Liver (tissue), 9 donors: ENCODE results near the gene KCTD8. TPM values are rescaled to one million over a fixed set of nuclear protein-coding genes. Genes with fewer than 3 reads are reported as not detected.

Experiments used
- DNase-seq: peaks from one replicate; pipeline ENCODE4 v3.0.0-alpha.2; 2017; ENCODE audit warnings: low spot score
- H3K27ac ChIP-seq, 2 donors: one replicate each; pipeline ENCODE4 v1.7.0; 2013; ENCODE audit warnings: inconsistent platforms in 2 of 2, low read length in 2 of 2, control low read depth in 1 of 2, low read depth in 1 of 2, mild to moderate bottlenecking in 1 of 2
- H3K27me3 ChIP-seq, 4 donors: one replicate each; pipeline versions ENCODE4 v1.6.1 to v1.7.0; 2013; ENCODE audit warnings: low read length in 3 of 4, inconsistent platforms in 1 of 4, mild to moderate bottlenecking in 1 of 4, moderate library complexity in 1 of 4; ENCODE audit not compliant: control insufficient read depth in 4 of 4, insufficient read depth in 4 of 4
- H3K36me3 ChIP-seq, 4 donors: one replicate each; pipeline versions ENCODE4 v1.6.1 to v1.7.0; 2013; ENCODE audit warnings: low read length in 3 of 4, mild to moderate bottlenecking in 3 of 4, low read depth in 1 of 4, moderate library complexity in 1 of 4; ENCODE audit not compliant: control insufficient read depth in 4 of 4, insufficient read depth in 3 of 4
- H3K4me1 ChIP-seq, 4 donors: one replicate each; pipeline versions ENCODE4 v1.6.1 to v1.7.0; 2013; ENCODE audit warnings: low read length in 3 of 4, mild to moderate bottlenecking in 3 of 4, moderate library complexity in 1 of 4; ENCODE audit not compliant: control insufficient read depth in 4 of 4, insufficient read depth in 4 of 4
- H3K4me3 ChIP-seq, 3 donors: one replicate each; pipeline versions ENCODE4 v1.6.1 to v1.7.0; 2013; ENCODE audit warnings: low read length in 3 of 3, control low read depth in 1 of 3, low read depth in 1 of 3, mild to moderate bottlenecking in 1 of 3
- H3K9ac ChIP-seq, 2 donors: one replicate each; pipeline ENCODE4 v1.7.0; 2013; ENCODE audit warnings: low read length in 2 of 2, mild to moderate bottlenecking in 2 of 2, moderate library complexity in 2 of 2, control low read depth in 1 of 2, low read depth in 1 of 2
- H3K9me3 ChIP-seq, 4 donors: one replicate each; pipeline versions ENCODE4 v1.6.1 to v1.7.0; 2013; ENCODE audit warnings: low read length in 3 of 4; ENCODE audit not compliant: control insufficient read depth in 4 of 4
- ATF3 ChIP-seq: IDR thresholded peaks from 2 replicates; pipeline ENCODE4 v1.6.1; 2016; ENCODE audit warnings: antibody characterized with exemption
- EGR1 ChIP-seq, 2 donors: IDR thresholded peaks; 2 replicates each; pipeline ENCODE4 v1.6.1; 2016 to 2018; ENCODE audit warnings: antibody characterized with exemption in 2 of 2, low read depth in 2 of 2
- FOXA1 ChIP-seq: IDR thresholded peaks from 2 replicates; pipeline ENCODE4 v1.6.1; 2016; ENCODE audit warnings: antibody characterized with exemption
- FOXA2 ChIP-seq: IDR thresholded peaks from 2 replicates; pipeline ENCODE4 v1.6.1; 2016; ENCODE audit warnings: antibody characterized with exemption
- GABPA ChIP-seq, 2 donors: IDR thresholded peaks in 1 of 2; conservative IDR thresholded peaks in 1 of 2; 2 replicates each; pipeline ENCODE4 v1.6.1; 2016; ENCODE audit warnings: antibody characterized with exemption in 2 of 2, mild to moderate bottlenecking in 1 of 2, moderate library complexity in 1 of 2
- HNF4A ChIP-seq, 2 donors: conservative IDR thresholded peaks; 2 replicates each; pipeline ENCODE4 v1.6.1; 2016; ENCODE audit warnings: antibody characterized with exemption in 2 of 2, mild to moderate bottlenecking in 2 of 2
- JUND ChIP-seq, 2 donors: IDR thresholded peaks; 2 replicates each; pipeline ENCODE4 v1.6.1; 2016; ENCODE audit warnings: antibody characterized with exemption in 2 of 2
- MAX ChIP-seq: IDR thresholded peaks from 2 replicates; pipeline ENCODE4 v1.6.1; 2016; ENCODE audit warnings: antibody characterized with exemption
- NR2F2 ChIP-seq: IDR thresholded peaks from 2 replicates; pipeline ENCODE4 v1.6.1; 2016; ENCODE audit warnings: antibody characterized with exemption
- RAD21 ChIP-seq, 2 donors: IDR thresholded peaks; 2 replicates each; pipeline ENCODE4 v1.6.1; 2016; ENCODE audit warnings: antibody characterized with exemption in 2 of 2, mild to moderate bottlenecking in 2 of 2
- RXRA ChIP-seq, 2 donors: IDR thresholded peaks; 2 replicates each; pipeline ENCODE4 v1.6.1; 2017 to 2018; ENCODE audit warnings: antibody characterized with exemption in 2 of 2, mild to moderate bottlenecking in 1 of 2
- SP1 ChIP-seq: IDR thresholded peaks from 2 replicates; pipeline ENCODE4 v1.6.1; 2018; ENCODE audit warnings: antibody characterized with exemption, mild to moderate bottlenecking
- YY1 ChIP-seq: IDR thresholded peaks from 2 replicates; pipeline ENCODE4 v1.6.1; 2016; ENCODE audit warnings: antibody characterized with exemption, mild to moderate bottlenecking
- WGBS: extraction: QIAGEN DNeasy Blood & Tissue Kit; methylation state at CpG from one replicate; pipeline ENCODE4 v1.1.7; 2013; 5-methylcytosine and 5-hydroxymethylcytosine counted together
- polyA plus RNA-seq, 2 donors: library from polyadenylated mRNA; stranded (reverse) in 1 of 2; unstranded in 1 of 2; fragments of 200-250 nt in 1 of 2; fragments of >200 nt in 1 of 2; fragmentation: Nextera tagmentation in 1 of 2; extraction: Ambion mirVana in 1 of 2; gene quantifications; one replicate each; pipeline versions ENCODE4 v1.2.1 to v1.2.3, GENCODE V29; 2013 to 2015
- total RNA-seq, 2 donors: library from RNA; depleted of rRNA; stranded (reverse); fragments of >200 nt; gene quantifications; one replicate each; pipeline ENCODE4 v1.2.3, GENCODE V29; 2014
- TF ChIP-seq, protein P1 (sequence below): fragments of 150-350 bp; IDR thresholded peaks from 2 replicates; pipeline ENCODE4 v1.5.1; 2017; ENCODE audit warnings: improper control_type of control experiment, low read depth, low read length; ENCODE audit not compliant: missing input control
- TF ChIP-seq, protein P2 (sequence below): IDR thresholded peaks from 2 replicates; pipeline ENCODE4 v1.6.1; 2016; ENCODE audit warnings: antibody characterized with exemption
- donor health status: healthy.
- donor health status: healthy.
- donor health status: healthy.
- donor health status: healthy.
- donor health status: healthy.

The KCTD8 gene
- total RNA-seq (not detected), polyA plus RNA-seq (not detected)

DNA sequence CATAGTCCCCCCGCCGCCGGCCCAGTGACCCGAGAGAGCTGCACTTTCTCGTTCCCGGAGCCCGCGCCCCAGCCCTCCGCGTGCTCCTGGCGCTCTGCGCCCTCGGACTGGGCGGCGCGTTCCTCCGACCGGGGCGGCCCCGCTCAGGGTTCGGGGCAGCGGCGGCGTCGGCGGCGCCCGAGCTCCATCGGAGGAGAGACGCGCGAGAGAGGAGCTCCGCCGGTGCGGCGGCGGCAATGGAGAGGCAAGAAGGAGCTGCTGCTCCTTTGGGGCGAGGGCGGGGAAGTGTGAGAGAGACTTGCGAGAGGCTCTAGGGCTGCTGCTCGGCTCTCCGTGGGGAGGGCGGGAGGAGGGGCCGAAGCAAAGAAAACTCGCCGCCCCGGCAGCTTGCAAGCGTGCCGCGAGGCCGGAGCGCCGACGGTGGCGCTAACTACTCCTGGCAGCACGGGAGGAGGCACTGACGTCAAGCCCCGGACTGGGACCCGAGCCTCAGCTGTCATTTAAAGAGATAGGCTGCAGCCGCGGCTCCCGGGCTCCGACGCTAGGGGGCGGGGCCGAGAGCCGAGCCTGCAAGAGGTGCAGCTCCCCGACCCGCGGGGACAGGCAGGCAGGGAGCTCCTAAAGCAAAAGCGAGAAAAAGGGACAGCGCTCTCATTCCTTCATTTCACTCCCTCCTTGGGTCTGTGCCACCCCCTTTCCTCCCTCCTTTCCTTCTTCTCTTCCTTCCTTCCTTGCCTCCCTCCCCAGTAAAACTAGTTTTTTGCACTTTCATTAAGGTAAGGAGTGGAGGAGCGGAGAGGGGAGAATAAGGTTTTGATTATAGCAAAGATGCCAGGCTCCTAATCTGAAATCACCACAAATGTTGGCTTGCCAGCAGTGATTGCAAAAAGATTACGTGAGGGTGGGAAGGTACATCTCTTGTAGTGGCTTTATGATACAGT, at the start of gene KCTD8:
Gene KCTD8, minus strand, starts transcription at position 289 of the 941 bp plus-strand sequence.
- Histone ChIP-seq H3K27ac (no peak within 1 kb of the TSS), H3K4me1 (peaks cover 12 to 23% (median 18%) of the 10 kb centered on the region in 4 donors), H3K4me3 (peak within 1 kb of the TSS; percentile 0 to 58 (median 9)), H3K27me3 (peaks cover 0 to 17% (median 1%) of the 10 kb centered on the region in 4 donors), H3K36me3 (no peaks in the 10 kb centered on the region), H3K9ac (no peak within 1 kb of the TSS), H3K9me3 (peaks cover 0 to 6% (median 0%) of the 10 kb centered on the region in 4 donors)
- peak; percentile 62 for DNase-seq
- no peak for TF ChIP-seq JUND (IDR thresholded peaks at IDR 0.05)
- TF ChIP-seq EGR1 (IDR thresholded peaks at IDR 0.05; ENCODE audit: low read depth in 2 of 2) = no peak
- no peak for TF ChIP-seq HNF4A (conservative IDR thresholded peaks at IDR 0.05)
- TF ChIP-seq FOXA1 = no peak
- TF ChIP-seq NR2F2 = no peak
- no peak for TF ChIP-seq ATF3
- no peak for TF ChIP-seq SP1
- no peak for TF ChIP-seq FOXA2
- no peak for TF ChIP-seq RXRA (IDR thresholded peaks at IDR 0.05)
- TF ChIP-seq, protein P1, sequence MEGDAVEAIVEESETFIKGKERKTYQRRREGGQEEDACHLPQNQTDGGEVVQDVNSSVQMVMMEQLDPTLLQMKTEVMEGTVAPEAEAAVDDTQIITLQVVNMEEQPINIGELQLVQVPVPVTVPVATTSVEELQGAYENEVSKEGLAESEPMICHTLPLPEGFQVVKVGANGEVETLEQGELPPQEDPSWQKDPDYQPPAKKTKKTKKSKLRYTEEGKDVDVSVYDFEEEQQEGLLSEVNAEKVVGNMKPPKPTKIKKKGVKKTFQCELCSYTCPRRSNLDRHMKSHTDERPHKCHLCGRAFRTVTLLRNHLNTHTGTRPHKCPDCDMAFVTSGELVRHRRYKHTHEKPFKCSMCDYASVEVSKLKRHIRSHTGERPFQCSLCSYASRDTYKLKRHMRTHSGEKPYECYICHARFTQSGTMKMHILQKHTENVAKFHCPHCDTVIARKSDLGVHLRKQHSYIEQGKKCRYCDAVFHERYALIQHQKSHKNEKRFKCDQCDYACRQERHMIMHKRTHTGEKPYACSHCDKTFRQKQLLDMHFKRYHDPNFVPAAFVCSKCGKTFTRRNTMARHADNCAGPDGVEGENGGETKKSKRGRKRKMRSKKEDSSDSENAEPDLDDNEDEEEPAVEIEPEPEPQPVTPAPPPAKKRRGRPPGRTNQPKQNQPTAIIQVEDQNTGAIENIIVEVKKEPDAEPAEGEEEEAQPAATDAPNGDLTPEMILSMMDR = peak; percentile 50
- peak in 1 of 2 donors; percentile 40 for TF ChIP-seq RAD21 (IDR thresholded peaks at IDR 0.05)
- no peak for TF ChIP-seq GABPA (IDR thresholded peaks at IDR 0.05 in 1 of 2, conservative IDR thresholded peaks at IDR 0.05 in 1 of 2)
- no peak for TF ChIP-seq MAX
- WGBS = 2% methylated on average over 74 of the region's 74 CpGs

DNA sequence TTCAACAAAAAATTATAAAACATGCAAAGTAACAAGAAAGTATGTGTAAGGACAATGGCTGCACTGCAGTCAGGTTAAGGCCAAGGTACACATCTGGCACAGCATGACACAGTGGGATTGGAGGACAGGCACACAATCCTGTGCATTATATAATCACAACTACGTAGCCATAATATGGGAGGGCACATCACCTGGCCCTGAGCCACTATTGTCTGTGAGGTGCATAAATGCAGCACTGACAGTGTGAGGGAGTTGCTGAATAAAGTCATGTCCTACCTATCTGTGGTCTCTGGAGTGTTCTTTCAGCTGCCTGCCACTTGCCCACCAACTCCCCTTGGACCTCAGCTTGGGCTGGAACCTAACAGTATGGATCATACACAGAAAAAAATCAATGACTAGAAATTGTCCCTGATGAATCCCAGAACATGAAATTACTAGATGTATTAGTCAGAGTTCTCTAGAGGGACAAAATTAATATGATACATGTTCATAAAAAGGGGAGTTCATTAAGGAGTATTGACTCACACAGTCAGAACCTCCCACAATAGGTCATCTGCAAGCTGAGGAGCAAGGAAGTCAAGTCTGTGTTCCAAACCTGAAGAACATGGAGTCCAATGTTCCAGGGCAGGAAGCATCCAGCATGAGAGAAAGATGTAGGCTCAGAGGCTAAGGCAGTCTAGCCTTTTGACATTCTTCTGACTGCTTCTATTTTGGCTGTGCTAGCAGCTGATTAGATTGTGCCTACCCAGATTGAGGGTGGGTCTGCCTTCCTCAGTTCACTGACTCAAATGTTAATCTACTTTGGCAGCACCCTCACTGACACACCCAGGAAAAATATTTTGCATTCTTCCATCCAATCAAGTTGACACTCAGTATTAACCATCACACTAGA, 46.4 kb upstream of the KCTD8 start:
- no peak for DNase-seq
- H3K27me3 ChIP-seq = no peaks in the 10 kb centered on the region
- 0% methylated on average over 1 of the region's 1 CpG for WGBS
- H3K4me3 ChIP-seq = no peak overlapping the region
- no peaks in the 10 kb centered on the region for H3K36me3 ChIP-seq
- H3K9me3 ChIP-seq = no peaks in the 10 kb centered on the region
- no peak for TF ChIP-seq FOXA1
- no peak overlapping the region for H3K9ac ChIP-seq
- no peaks in the 10 kb centered on the region for H3K4me1 ChIP-seq
- H3K27ac ChIP-seq = no peak overlapping the region

DNA sequence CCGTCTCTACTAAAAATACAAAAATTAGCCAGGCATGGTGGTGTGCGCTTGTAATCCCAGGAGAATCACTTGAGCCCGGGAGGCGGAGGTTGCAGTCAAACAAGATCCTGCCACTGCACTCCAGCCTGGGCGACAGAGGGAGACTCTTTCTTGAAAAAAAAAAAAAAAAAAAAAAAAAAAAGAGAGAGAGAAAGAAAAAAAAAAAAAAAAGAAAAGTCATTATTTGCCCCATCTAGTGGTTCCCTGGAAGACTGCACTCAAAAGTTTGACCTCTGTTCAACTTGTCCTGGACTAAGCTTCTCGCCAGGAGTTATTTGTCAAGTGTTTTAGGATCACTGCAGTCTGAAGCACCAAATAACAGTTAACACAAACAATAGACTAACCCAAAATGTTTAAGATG, 45.3 kb upstream of the KCTD8 start:
- DNase-seq = no peak
- Histone ChIP-seq H3K27me3 (no peaks in the 10 kb centered on the region), H3K9me3 (no peaks in the 10 kb centered on the region), H3K4me1 (no peaks in the 10 kb centered on the region), H3K4me3 (no peak overlapping the region), H3K36me3 (no peaks in the 10 kb centered on the region), H3K9ac (no peak overlapping the region), H3K27ac (no peak overlapping the region)
- WGBS = 34% methylated on average over 6 of the region's 6 CpGs
- TF ChIP-seq JUND (IDR thresholded peaks at IDR 0.05) (no peak), ATF3 (no peak), GABPA (IDR thresholded peaks at IDR 0.05 in 1 of 2, conservative IDR thresholded peaks at IDR 0.05 in 1 of 2) (no peak), RXRA (IDR thresholded peaks at IDR 0.05) (peak in 1 of 2 donors; percentile 14), HNF4A (conservative IDR thresholded peaks at IDR 0.05) (no peak), NR2F2 (no peak), YY1 (no peak), FOXA2 (no peak), EGR1 (IDR thresholded peaks at IDR 0.05; ENCODE audit: low read depth in 2 of 2) (no peak), RAD21 (IDR thresholded peaks at IDR 0.05) (peak; percentile 20 to 52), FOXA1 (no peak)
- TF ChIP-seq, protein P2, sequence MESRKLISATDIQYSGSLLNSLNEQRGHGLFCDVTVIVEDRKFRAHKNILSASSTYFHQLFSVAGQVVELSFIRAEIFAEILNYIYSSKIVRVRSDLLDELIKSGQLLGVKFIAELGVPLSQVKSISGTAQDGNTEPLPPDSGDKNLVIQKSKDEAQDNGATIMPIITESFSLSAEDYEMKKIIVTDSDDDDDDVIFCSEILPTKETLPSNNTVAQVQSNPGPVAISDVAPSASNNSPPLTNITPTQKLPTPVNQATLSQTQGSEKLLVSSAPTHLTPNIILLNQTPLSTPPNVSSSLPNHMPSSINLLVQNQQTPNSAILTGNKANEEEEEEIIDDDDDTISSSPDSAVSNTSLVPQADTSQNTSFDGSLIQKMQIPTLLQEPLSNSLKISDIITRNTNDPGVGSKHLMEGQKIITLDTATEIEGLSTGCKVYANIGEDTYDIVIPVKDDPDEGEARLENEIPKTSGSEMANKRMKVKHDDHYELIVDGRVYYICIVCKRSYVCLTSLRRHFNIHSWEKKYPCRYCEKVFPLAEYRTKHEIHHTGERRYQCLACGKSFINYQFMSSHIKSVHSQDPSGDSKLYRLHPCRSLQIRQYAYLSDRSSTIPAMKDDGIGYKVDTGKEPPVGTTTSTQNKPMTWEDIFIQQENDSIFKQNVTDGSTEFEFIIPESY = no peak
- TF ChIP-seq, protein P1 = peak; percentile 39
